SK-N-DZ (cell line): ENCODE measurements around the gene CD24. TPM values are rescaled to one million over a fixed set of nuclear protein-coding genes. Genes with fewer than 3 reads are reported as not detected.
"Not testable (repeated sequence)": the region's sequence is repeated elsewhere in the genome, so short reads cannot be mapped to it uniquely, and the experiment has no call there.

Experiments
- DNase-seq: peaks from one replicate; pipeline ENCODE4 v3.0.0-alpha.2; 2015; ENCODE audit warnings: low spot score
- polyA plus RNA-seq, 2 experiments: library from polyadenylated mRNA; depleted of rRNA; stranded (reverse); fragments of >200 nt; gene quantifications; 2 replicates each; pipeline ENCODE4 v1.2.3, GENCODE V29; 2014

The CD24 gene, protein sequence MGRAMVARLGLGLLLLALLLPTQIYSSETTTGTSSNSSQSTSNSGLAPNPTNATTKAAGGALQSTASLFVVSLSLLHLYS
- polyA plus RNA-seq (2014; cell fraction: cytosol; rRNA removed), result 760 and 767 TPM in 2 replicates
- polyA plus RNA-seq (2014; cell fraction: nucleus; rRNA removed), result 181 and 197 TPM in 2 replicates

DNA sequence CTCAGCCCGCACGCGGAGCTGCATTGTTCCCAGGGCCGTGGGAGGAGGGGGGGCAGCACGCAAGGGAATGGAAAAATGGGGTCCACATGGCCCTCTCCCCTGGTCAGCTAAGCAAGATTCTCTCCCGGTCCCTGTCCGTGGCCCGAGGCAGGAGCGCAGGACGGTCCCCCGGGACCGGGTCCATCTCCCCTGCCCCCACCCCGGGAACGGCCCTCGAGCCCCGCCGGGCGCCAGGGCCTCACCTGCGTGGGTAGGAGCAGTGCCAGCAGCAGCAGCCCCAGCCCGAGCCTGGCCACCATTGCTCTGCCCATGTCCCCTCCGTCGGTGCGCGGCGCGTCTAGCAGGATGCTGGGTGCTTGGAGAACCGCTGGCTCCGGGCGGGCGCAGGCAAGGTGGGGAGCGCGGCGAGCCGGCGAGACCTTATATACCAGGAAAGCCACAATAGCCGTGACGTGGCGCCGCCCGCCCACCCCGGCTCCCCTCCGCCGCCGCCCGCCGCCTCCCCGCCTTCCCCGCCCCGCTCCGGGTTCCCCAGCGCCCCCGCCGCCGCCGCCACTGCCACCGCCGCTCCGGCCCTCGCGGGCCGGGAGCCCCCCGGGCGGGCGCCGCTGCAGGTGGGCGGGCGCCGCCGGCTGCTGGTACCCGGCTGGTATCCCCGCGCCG, at the start of gene CD24:
CD24 (minus strand) TSS at position 394 of the 663 bp plus-strand sequence; CDS start at position 311, 83 bp downstream.
- DNase-seq, result peak; percentile 79

DNA sequence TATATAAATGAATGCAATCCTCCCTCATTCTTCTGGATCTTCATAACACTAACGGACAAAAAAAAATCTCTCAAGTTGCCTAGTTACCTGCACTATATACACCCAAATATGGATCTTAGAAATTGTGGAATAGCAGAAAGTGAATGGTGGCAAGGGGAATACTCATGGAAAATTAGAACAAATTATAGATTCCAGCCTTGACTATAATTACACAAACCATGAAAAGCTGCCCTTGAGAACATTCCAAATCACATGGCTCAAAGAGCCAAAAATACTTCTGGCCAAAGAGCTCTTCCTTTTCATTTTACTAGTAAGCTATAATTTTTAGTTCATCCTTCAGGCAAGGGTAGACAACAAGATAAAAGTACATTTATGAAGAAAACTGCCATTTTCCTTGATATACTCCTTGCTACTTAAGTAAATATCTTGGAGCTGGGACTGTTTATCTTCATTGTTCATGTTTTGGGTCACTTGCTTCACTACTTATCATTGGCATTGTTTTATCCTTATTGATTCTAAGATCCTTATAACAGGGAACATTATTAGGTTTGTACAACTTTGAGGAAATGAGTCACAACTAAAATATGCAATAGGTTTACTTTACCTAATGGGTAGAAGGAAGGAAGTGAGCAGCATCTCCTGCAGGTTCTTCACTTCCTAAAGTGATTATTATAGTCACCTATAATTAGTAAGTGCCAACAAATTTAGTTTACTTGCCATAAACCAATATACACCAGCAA, 47.1 kb upstream of the CD24 start:
- no peak for DNase-seq

DNA sequence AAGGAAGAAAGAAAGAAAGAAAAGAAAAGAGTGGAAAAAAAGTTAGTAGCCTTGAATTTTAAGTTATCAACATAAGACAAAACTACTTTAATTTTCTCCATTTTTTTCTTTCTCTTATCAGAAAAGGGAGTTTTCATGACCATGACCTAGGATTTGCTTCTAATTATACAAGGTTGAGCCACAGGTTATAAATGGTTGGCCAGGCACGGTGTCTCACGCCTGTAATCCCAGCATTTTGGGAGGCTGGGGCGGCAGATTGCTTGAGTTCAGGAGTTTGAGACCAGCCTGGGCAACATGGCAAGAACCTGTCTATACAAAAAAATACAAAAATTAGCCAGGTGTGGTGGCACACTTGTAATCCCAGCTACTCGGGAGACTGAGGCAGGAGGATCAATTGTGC, 45.7 kb upstream of the CD24 start:
- DNase-seq, result no peak

DNA sequence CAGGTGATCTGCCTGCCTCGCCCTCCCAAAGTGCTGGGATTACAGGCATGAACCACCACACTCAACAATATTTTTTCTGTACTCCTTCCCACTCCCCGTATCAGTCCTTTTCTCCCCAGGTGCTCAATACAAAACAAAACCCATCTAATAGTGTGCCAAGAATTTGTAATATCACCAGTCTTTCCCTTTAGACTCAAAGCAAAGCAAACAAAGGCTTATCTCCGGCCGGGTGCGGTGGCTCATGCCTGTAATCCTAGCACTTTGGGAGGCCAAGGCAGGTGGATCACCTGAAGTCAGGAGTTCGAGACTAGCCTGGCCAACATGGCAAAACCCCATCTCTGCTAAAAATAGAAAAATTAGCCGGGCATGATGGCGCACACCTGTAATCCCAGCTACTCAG, 45.1 kb upstream of the CD24 start:
- not testable (repeated sequence) for DNase-seq

DNA sequence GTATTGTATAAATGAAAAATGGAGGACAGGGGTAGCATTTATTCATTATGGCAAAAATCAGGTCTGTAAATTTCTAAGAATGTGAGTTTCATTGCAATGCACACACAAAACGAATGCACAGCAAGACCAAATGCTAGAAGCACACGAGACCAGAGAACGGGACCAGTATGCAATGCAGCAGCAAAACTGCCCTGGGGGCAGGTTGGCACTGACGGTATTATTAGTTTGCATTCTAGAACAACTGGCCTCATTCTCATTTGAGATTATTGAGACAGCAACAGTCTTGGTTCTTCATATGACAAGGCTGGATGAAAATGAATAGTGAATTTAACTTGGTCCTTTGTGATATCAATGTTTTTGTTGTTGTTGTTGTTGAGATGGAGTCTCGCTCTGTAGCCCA, 44.5 kb upstream of the CD24 start:
- no peak for DNase-seq

DNA sequence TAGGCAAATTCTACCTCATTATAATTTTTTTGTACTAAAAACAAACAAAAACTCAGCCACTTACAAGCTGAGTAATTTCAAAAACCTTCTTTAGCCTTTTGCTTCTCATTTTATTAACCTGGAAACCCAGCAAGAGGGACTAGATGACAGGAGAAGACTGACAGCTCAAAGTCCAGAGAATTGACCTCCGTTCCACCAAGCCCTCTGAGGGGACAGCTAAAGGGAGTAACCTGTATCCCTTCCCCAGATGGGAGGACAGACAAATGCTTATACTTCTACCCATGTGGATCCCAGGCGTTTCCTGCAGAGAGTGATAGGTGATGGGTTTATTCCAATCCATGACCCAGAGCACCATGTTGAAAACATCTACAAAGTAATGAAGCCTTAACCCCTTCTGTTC, 35.0 kb upstream of the CD24 start:
- no peak for DNase-seq

DNA sequence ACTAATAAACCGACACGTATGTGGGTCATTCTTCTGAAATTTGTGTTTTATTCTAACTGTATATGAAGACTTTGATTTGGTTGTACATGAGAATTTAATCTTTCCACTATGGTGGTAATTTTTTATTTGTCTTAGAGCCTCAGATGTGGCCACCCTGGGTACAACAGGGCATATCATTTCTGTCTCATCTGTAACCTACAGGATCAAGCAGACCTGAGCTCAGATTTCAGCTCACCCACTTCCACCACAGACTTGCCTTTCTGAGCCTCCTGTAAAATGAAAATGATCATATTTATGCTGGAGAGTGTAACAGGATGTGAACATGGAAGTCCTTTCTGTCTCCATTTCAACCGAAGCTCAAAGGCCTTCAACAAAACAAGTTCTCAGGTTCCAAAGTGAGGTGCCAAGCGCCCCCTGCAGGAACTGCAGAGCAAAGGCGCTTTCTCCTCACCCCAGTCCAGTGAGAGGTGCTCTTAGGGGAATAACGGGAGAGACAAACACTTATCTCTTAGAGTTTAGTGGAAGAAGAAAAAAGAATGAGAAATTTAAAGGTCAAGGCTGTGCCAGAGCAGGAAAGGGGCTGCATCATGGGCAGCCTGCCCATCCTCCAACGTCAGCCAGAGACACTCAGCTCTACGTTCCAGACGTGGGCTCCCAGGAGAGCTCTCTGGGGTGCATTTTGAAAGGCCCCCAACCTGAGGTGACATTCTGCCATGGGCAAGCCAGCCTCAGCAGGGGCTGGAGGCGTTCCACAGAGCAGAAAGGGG, 23.0 kb upstream of the CD24 start:
- peak; percentile 68 for DNase-seq

DNA sequence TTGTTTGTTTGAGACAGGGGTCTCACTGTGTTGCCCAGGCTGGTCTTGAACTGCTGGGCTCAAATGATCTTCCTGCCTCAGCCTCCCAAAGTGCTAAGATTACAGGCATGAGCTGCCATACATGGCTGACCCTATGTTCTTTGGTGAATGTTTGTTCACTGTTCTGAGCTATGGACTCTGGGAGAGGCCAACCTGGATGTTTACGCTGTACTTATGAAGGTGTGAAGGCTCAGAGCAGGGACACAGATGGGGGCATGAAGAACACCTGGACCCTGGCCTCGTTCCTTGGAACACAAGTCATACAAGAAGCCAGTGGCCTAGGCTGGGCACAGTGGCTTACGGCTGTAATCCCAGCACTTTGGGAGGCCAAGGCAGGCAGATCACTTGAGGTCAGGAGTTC, 21.1 kb upstream of the CD24 start:
- DNase-seq, result no peak

DNA sequence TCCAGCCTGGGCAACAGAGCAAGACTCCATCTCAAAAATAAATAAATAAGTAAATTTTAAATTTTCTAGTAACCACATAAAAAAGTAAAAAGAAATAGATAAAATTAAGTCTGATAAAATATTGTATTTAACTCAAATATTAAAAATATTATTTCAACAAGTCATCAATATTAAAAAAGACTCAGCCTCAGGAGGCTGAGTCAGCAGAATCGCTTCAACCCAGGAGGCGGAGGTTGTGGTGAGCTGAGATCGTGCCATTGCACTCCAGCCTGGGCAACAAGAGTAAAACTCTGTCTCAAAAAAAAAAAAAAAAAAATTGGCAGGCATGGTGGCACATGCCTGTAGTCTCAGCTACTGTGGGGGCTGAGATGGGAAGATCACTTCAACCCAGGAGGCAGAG, 15.2 kb upstream of the CD24 start:
- not testable (repeated sequence) for DNase-seq

DNA sequence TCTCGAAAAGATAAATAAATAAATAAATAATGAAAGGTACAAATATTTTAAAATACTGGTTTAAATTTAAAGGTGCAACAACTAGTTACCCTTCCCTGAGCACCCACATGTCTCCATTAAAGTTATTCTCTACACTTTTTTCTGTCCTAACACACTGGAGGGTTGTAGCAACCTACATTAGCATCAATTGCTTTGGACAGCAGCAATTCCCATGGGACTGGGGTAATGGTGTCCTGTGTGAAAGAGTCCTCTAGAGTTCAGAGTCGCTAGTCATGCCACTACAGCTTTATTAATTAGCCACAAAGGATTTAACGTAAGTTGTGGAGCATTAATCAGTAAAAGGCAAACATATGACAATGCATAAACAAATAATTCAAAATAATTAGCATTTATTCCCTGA, 14.1 kb upstream of the CD24 start:
- peak; percentile 37 for DNase-seq

DNA sequence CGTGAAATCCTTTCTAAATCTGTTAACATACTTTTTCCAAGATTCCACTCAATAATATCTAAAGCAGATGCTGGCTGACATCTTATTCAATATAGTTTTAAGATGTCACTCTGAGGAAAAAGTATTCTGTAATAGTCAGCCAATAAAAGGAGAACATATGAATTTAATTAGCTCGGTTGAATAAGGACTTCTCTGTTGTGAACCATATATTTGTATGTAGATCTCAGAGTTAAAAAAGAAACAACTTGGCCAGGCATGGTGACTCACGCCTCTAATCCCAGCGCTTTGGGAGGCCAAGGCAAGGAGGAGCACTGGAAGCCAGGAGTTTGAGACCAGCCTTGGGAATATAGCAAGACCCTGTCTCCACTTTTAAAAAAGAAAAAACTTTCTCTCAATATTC, 7.4 kb upstream of the CD24 start:
- no peak for DNase-seq

DNA sequence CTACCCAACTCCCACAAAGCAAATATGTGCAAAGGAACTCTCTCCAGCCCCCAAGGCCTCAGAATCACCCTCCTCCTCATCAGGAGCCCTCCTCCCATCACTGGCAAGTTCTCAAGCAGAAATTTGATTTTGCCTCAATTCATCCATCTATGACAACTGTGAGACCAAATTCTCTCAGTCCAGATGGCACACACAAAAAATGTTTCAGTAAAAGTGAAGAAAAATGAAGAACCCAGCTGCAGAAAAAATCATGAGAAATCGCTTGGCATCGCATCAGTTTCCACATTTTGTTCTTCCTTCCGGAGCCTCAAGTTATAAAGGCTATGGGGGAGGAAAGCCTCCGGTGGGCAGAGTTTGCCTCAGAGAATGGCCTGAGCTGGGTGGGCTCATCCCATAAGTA, 6.4 kb upstream of the CD24 start:
- DNase-seq, result no peak

DNA sequence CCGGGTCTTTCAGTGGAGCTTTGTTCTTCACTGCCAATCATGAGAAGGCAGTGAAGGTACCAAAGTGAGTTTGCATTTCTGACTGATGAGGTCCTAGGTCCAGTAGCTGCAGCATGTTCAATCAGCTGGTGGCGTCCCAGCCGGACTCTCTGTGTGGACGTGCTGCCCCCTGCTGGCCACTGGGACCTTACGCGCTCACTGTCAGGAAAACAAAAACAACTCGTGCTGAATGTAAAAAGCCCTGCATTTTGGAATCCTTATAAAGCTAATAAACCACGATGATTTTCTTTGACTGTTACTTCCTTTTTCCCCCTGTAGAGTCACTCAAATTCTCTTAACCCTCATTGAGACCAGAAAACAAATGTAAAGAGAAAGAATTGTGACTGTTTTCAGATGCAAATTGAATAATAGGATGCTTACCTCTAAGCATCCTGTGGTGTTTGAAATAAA, 4.9 kb upstream of the CD24 start:
- peak; percentile 82 for DNase-seq

DNA sequence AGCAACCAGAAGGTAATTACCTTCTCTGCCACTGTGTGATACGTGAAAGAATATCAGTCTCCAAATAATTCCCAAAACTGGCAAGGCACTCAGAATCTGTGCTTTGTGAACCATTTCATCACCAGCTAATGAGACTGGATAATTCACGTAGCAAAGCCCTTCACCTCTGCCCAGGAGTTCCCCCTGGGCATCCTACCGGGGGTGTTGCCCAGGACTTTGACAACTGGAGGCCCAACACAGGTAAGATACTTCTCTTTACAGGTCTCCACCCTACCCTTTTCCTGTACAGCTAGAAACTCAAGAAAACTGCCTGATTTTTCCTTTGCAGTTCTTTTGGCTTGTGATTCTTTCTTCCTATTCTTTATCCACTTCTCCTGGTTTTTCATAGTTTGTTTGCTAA, 2.7 kb upstream of the CD24 start:
- DNase-seq, result no peak

DNA sequence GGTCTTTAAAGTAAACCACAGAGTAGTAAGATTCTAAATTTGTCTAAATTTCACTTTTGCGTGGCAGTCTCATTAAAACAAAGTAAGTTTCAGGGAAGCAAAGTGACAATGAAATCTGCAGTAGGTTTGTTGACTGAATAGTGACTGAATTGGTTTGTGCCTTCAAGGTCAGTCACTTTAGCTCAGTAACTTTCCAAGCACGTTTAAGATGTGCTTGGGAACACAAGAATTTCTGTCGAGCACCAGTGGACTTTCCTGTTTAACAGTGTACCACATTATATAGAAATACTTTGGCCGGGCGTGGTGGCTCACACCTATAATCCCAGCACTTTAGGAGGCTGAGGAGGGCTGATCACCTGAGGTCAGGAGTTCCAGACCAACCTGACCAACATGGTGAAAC, 1.7 kb upstream of the CD24 start:
- no peak for DNase-seq

DNA sequence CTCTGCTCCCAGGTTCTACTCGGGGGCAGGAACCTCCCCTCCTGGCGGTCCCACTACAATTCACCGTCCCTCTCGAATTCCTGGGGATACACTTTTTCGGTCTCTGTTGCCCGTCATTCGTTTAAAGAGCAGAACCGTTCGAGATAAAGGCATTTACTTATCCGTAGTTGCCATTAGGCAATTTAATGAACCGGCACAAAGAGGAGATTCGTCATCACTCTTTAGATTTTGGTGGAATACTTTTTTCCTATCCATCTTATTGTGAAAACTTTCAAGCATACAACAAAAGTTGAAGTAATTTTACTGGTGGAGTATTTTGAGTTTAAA, 1.2 kb upstream of the CD24 start:
- DNase-seq, result no peak

DNA sequence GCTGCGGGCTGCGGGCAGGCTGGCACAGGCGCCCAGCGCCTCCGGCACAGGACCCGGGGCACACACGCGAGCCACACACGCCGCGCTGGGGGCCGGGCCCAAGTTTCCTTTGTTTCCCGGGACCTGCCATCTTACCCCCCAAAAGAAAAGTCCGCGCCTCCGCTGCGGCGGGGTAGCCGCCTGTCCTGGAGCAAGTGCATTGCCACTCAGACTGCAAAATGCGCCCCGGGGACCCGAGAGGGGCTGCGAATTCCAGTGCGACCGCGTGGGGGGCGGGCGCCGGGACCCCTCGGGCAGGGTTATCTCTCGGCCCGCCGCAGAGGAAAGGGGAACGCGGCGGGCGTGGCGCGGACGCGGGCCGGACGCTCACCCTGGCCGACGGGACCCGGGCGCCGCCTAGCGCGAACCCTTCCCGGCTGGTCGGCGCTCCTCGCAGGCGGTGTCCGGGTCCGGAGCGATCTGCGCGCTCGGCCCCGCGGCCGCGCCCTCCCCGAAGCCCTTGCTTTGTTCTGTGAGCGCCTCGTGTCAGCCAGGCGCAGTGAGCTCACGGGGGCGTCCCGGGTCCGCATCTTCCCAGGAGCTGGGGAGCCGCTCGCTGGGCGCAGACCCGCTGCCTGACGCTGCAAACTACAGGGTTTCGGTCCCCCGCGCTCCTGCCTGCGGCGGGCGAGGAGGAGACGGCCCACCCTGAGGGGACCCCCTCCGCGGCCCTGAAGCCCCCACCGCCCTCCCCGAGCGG, 639 bp upstream of the CD24 start:
- DNase-seq, result peak; percentile 69

DNA sequence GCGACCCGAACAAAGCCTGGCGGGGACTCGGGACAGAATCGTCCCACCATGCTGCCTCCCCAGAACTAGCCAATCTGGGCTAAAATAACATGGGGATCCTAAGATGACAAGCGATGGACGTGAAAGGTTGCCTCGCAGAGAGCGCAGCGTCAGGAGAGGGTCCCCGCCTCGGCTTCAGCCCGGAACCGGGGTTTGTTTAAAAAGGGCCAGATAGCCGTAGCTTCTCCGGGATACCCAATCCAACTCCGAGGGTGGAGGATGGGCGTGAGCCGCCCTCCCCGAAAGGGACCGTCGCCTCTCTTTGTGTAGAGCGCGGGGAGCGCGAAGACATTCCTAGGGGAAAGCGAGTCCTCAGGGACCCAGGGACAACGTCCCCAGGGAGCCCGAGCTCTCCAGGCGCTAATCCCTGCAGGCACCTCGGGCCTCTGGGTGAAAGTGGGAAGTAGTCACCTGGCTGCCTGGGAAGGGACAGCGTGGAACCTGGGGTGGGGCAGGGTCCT, 643 bp downstream of the CD24 start:
- DNase-seq, result peak; percentile 56

DNA sequence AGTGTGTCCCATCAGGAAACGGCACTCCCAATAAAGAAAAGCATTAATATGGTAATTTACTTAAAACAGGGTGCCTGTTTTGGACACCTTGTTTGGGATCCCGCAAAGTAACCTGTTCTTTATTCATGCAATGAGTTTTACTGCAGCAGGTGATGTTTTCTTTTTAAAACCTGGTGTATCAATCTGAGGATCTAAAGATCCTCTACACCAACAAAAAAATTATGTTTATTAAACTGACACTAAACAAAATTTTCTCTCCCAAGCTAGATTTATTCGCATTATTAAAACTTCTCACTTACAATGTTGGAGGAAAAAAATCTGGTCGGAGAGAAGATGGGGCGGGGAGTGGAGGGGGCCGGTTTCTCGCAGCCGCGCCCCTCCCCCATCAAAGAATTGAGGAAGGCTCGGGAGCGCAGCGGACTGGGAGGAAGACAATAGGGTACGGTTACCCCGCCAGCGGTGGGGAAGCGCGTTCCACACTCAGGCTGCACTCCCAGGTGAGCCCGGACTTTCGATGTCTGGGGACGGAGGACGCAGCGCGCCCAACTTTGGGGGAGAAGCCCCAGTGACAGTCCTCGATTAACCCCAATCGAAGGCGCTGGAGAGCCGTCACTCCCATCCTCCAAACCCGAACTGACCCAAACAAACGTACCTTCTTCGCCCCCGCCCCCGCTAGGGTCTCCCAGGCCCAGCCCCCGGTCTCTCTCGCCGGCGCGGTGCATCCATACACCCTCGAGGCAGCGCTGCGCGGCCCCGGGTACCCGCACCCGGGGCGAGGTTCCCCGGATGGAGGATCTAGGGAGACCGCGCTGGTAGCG, 1.3 kb downstream of the CD24 start:
- peak; percentile 48 for DNase-seq

DNA sequence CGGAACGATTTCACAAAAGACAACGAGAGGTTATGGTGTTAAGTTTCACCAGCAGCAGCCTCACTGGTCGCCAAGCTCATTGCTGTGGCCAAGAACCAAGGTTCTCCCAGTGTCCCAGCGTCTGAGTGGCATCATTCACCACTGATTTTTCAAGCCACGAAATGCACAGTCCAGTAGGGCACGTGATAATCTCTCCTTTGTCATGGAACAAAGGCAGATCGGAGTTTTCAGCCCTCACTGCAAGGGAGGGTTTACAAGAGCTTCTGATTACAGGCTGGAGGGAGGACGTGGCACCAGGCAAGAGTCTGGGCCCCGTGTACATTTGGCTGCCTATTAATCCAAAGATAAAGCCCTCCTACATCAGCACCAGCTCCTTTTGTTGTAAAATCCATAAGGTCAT, 2.0 kb downstream of the CD24 start:
- DNase-seq, result peak; percentile 58

DNA sequence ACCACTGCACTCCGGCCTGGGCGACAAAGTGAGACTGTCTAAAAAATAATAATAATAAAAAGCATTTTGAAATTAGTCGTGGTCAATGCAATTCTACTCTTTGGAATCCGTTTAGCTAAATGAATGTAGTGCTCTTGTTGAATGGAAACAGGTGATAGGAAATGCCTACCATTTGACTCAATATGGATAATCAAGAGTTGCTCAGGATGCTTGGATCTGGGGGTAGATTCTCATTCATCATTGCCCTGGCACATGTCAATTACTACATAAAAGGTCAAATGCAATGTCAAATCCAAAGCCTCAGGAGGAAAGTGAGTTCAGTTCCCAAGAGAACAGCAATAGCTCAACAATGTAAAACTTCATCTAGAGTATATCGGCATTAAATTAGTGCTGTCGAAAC, 3.8 kb downstream of the CD24 start:
- not testable (repeated sequence) for DNase-seq
